NB4 (cell line): ENCODE measurements around the gene EPS8.

Source experiments
- DNase-seq: peaks from one replicate; pipeline ENCODE4 v3.0.0; 2010; ENCODE audit warnings: low read depth
- H3K4me3 ChIP-seq: one replicate; pipeline ENCODE4 v1.5.1; 2011; ENCODE audit warnings: mild to moderate bottlenecking, low read depth, low read length, moderate library complexity
- MYC ChIP-seq: IDR thresholded peaks from 2 replicates; pipeline ENCODE4 v1.6.1; 2011; ENCODE audit warnings: low read depth, low read length
- POLR2A ChIP-seq: IDR thresholded peaks from 2 replicates; pipeline ENCODE4 v1.6.1; 2011; ENCODE audit warnings: mild to moderate bottlenecking; ENCODE audit not compliant: insufficient read length; ENCODE audit errors: extremely low read depth
- TF ChIP-seq, protein P1 (sequence below): IDR thresholded peaks from one replicate; pipeline ENCODE4 v1.5.1; 2012; ENCODE audit warnings: low read depth, low read length
- TF ChIP-seq, protein P2 (sequence below): IDR thresholded peaks from 2 replicates; pipeline ENCODE4 v1.6.1; 2011; ENCODE audit warnings: low read depth, low read length

Gene EPS8

DNA sequence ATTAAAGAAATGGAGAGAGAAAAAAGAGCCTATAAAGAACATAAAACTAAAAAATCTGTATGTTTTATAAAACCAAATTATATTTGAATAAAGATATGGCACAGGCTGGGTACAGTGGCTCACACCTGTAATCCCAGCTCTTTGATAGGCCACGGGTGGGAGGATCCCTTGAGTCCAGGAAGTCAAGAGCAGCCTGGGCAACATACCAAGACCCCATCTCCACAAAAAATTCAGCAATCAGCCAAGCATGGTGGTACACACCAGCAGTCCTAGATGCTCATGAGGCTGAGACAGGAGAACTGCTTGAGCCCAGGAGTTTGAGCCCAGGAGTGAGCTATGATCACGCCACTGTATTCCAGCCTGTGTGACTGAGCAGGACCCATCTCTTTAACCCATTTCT is 74.9 kb downstream of the EPS8 start:
- DNase-seq, result no peak
- H3K4me3 ChIP-seq, result no peak overlapping the region
- TF ChIP-seq POLR2A (no peak), MYC (no peak)
- TF ChIP-seq, protein P1, sequence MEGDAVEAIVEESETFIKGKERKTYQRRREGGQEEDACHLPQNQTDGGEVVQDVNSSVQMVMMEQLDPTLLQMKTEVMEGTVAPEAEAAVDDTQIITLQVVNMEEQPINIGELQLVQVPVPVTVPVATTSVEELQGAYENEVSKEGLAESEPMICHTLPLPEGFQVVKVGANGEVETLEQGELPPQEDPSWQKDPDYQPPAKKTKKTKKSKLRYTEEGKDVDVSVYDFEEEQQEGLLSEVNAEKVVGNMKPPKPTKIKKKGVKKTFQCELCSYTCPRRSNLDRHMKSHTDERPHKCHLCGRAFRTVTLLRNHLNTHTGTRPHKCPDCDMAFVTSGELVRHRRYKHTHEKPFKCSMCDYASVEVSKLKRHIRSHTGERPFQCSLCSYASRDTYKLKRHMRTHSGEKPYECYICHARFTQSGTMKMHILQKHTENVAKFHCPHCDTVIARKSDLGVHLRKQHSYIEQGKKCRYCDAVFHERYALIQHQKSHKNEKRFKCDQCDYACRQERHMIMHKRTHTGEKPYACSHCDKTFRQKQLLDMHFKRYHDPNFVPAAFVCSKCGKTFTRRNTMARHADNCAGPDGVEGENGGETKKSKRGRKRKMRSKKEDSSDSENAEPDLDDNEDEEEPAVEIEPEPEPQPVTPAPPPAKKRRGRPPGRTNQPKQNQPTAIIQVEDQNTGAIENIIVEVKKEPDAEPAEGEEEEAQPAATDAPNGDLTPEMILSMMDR, result no peak
- TF ChIP-seq, protein P2, sequence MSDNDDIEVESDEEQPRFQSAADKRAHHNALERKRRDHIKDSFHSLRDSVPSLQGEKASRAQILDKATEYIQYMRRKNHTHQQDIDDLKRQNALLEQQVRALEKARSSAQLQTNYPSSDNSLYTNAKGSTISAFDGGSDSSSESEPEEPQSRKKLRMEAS, result no peak

DNA sequence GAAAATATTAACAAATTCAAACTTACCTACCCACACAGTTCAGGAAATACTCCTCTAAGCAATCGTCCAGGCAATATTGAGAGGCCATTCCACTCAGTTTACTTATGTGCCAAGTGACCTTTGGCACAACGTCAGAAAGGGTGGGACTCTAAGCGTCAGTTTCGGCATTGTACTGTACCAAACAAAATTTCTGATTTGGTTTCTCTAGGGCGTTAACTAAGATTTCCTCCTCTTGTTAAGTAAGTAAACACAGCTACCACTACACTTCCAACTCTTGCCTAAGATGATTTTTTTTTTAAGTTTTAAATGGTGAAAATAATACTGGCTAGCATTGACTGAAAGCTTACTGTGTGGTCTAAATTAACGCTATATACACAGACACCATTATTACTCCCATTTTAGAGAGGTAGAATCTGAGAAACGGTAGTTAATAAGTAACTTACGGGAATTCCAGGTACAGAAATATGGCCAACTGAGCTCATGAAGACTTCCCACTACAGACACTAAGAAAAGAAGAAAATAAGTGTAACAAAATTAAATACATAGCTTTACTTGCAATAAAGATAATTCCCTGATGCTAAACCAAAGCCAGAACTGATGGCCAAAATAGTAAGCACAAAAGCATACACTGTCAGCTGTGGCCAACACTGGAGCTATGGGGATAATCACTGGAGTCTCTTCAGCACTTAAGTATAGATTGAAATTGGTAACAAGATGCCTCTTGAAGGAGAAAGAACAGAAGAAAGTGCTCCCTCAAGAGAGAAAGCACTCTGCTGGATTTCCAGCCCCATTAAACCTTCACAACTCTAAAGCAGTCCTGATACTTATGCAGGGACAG is 76.1 kb downstream of the EPS8 start:
- H3K4me3 ChIP-seq, result no peak overlapping the region
- TF ChIP-seq POLR2A, result no peak
- TF ChIP-seq, protein P2, result no peak
- TF ChIP-seq, protein P1, result no peak
- no peak for TF ChIP-seq MYC
- DNase-seq, result no peak

DNA sequence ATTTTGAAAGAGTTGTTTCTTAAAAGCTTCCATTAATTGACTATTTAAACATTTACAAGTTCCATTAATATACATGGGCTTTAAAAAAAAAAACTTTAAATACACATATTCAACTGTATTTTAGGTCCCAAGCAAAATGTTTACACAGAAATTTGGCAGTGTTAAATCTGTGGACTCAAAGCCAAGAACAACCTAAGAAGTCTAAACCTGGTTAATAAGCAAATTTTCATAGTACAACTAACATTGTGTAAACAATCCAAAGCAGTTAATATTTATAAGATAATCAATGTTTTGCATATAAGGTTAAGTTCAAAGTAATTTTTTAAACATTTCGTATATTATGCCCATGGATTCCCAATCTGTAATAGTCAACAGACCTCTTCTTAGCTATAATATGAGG is 77.0 kb downstream of the EPS8 start:
- TF ChIP-seq POLR2A, result no peak
- TF ChIP-seq, protein P1, result no peak
- TF ChIP-seq, protein P2, result no peak
- TF ChIP-seq MYC, result no peak
- no peak for DNase-seq
- H3K4me3 ChIP-seq, result no peak overlapping the region

DNA sequence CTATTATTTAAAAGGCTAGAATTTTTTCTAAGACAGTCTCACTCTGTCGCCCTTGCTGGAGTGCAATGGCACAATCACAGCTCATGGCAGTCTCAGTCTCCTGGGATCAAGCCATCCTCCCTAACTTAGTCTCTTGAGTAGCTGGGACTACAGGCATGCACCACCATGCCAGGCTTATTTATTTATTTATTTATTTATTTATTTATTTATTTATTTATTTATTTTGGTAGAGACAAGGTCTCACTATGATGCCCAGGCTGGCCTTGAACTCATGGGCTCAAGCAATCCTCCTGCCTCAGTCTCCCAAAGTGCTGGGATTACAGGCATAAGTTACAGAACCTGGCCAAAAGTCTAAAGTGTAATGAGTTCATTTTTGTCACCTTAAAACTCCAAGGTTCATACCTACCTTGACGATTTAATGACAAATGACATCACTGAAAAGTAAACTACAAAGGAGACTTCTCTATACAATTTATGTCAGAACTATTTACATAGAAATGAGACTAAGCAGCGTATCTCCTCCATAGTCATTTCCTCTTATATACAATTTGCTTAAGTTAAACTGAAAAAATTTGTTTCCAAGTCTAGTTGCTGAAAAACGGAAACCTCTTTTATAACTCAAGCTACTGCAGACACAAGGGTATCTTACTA is 78.2 kb downstream of the EPS8 start:
- DNase-seq, result no peak
- TF ChIP-seq, protein P1, result no peak
- TF ChIP-seq POLR2A, result no peak
- TF ChIP-seq MYC, result no peak
- TF ChIP-seq, protein P2, result no peak
- H3K4me3 ChIP-seq, result no peak overlapping the region

DNA sequence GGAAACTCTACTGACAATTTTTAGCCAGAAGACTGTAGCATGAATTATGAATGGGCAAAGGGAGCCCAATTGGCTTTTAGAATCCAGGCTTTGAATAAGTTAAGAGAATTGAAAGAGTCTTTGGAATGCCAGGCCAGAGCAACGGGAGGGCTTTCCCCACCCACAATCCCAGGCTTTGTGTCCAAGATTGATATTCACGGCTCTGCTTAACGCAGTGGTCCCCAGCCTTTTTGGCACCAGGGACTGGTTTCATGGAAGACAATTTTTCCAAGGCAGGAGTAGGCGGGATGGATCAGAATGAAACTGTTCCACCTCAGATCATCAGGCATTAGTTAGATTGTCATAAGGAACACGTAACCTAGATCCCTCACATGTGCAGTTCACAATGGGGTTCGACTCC is 79.6 kb downstream of the EPS8 start:
- H3K4me3 ChIP-seq, result no peak overlapping the region
- no peak for DNase-seq
- no peak for TF ChIP-seq POLR2A
- TF ChIP-seq MYC, result no peak
- TF ChIP-seq, protein P2, result no peak
- TF ChIP-seq, protein P1, result no peak
